ENCODE results near the gene WNT6.

WNT6 gene

DNA sequence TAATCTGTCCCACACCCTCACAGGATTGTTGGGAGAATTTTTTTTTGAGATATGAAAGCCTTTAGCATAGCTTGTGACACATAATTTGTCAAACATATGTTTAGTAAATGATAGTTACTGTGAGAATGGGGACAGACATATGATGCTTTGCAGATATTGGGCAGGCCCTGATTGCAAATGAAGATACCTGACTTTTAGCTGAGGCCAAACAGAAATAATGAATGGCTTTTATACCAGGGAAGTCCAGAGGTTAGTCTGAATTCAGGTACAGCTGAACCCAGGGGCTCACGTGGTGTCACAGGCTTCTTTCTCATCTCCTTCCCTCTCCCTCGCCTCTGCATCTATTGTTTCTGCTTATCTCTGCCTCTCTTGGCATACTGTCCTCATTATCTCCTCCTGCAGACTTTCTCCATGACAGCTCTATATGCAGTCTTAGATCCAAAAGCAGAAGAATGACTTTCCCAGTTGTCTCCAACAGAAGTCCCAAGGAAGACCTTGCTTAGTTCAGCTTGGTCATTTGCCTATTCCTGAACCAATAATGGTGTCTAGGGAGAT is 16.2 kb downstream of the WNT6 start:
- in situ Hi-C loops (cut with HindIII; ENCODE audit: low sequenced_read_pairs) = no loop called here

GRCh38 chr2:218876562-218877219 is 17.1 kb downstream of the WNT6 start:
- in situ Hi-C loops (cut with HindIII; ENCODE audit: low sequenced_read_pairs) = no loop called here

DNA sequence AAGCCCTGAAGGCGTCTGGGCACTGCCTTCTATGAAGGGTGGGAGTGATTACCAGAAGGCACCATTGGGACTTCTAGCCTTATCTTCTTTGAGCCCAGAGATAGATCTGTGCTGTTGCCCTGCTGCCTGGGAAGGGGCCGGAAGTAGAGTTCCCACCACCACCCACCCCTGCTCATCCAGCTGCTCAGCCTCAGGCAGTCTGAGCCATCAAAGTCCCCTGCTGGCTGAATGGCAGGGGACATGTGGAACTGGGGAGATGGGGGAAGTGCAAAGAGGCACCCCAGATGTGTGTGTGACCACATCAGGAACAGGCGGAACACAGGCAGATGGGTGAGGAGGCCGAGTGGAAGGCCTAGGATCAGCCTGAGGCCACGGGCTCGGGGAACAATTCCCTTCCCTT is 17.7 kb downstream of the WNT6 start:
- in situ Hi-C loops (cut with HindIII; ENCODE audit: low sequenced_read_pairs) = no loop called here

- in situ Hi-C loops (cut with HindIII; ENCODE audit: low sequenced_read_pairs) = no loop called here
Observed at GRCh38 chr2:218877891-218878290, 18.3 kb downstream of the WNT6 start.

DNA sequence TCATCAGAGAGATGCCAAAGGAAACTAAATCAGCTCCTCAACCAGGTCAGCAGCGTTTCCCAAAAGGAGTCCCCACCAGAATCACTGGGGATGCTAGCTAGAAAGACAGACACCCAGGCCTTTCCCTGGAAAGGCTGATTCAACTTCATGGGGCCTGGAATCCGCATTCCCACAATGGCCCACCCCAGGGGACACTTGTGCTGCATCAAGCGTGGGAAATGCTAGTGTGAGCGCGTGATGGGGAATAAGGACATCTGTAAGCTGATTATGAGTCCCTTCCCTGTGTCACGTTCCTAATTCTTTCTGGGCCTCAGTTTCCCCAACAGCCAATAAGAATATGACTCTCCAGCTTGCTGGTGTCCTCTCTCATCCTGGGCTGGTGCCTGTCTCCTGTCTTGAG is 18.9 kb downstream of the WNT6 start:
- in situ Hi-C loops (cut with HindIII; ENCODE audit: low sequenced_read_pairs) = no loop called here

DNA sequence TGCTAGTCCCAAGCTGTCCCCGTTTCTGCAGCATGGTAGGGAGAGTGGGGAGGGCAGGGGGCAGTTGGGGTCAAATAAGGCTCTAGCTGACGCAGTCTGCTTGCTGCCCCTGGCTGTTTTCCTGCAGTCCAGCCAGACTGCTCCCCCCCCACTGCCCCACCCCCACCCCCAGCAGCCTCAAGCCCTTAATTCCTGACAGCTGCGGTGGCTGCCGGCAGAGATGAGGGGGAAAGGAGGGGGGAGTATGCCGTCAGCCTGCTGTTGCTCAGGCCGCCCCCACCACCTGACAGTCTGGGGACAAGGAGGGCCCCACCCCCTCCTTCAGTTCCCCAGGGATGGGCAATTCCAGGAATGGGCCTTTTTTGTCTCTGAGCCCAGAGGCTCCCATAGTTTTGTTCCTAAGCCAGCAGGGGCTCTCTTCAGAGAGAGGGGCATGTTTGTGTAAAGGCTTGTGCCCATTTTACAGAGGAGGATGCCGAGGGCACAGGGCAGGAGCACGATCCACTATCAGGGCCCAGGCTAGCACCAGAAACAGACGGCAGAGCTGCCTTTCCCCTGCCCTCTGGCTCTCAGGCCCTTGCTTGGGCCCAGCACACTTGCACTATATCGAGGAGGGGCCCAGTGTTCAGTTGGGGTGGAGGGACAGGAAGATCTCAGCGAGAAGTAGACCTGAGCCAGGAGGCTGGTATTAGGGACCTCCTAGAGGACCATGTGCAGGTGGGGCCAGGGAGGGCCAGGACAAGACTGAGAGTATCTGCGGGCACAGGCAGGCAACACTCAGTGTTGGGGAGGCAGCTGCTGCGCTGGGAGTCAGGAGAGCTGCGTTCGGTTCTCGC is 19.5 kb downstream of the WNT6 start:
- in situ Hi-C loops (cut with HindIII; ENCODE audit: low sequenced_read_pairs) = no loop called here

GRCh38 chr2:218879776-218880101 is 20.1 kb downstream of the WNT6 start:
- in situ Hi-C loops (cut with HindIII; ENCODE audit: low sequenced_read_pairs) = no loop called here

GRCh38 chr2:218880102-218880858 is 20.7 kb downstream of the WNT6 start, which contains the start of gene WNT10A:
WNT10A (plus strand) TSS chr2:218880852; CDS start chr2:218880996, 144 bp downstream.
- in situ Hi-C loops (cut with HindIII; ENCODE audit: low sequenced_read_pairs) = no loop called here

GRCh38 chr2:218880859-218881594 is 21.4 kb downstream of the WNT6 start:
- in situ Hi-C loops (cut with HindIII; ENCODE audit: low sequenced_read_pairs) = no loop called here

DNA sequence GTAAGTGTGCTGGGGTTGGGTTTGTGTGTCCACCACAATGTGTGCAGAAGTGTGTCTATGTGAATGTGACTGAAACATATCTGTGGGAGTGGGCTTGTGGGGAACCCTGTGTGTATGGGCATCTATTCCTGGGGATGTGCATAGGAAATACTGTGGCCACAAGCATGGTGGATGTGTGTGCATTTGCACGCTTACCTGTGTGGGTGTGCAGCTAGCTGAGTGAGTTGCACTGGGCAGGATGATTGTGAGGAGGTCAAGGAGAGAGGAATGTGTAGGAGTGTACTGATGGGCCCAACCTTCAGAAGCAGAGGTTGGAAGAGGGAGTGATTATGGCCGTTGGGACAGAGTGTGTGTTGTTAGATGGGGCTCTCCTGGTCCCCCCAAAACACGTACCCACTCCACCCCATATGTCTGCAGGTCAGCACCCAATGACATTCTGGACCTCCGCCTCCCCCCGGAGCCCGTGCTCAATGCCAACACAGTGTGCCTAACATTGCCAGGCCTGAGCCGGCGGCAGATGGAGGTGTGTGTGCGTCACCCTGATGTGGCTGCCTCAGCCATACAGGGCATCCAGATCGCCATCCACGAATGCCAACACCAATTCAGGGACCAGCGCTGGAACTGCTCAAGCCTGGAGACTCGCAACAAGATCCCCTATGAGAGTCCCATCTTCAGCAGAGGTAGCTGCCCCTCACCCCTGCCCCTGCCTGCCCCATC is 22.3 kb downstream of the WNT6 start:
- in situ Hi-C loops (cut with HindIII; ENCODE audit: low sequenced_read_pairs) = no loop called here

- in situ Hi-C loops (cut with HindIII; ENCODE audit: low sequenced_read_pairs) = no loop called here
Observed at GRCh38 chr2:218882461-218882816, 22.8 kb downstream of the WNT6 start.

DNA sequence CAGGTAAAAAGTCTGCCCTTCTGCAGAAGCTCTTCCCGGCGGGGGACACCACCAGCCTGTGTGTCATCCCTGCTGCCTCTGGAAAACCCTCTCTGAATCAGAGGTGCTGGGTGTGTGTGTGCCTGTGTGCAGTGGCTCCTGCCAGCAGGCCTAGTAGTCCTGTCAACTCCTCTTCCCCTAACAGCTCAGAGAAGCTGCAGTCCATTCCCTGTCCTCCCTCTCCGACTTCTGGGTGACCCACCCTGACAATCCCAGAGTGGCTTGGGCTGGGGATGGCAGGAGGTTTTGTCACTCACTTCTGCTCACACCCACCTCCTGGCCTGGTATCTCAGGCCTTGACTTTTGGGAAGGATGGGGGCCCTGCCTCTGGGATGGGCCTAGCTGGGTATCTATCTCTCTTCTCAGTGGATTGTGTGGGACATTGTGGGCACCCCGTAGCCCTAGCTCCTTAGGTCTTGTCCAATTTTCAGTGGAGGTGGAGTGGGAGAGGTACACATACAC is 23.3 kb downstream of the WNT6 start:
- in situ Hi-C loops (cut with HindIII; ENCODE audit: low sequenced_read_pairs) = no loop called here

DNA sequence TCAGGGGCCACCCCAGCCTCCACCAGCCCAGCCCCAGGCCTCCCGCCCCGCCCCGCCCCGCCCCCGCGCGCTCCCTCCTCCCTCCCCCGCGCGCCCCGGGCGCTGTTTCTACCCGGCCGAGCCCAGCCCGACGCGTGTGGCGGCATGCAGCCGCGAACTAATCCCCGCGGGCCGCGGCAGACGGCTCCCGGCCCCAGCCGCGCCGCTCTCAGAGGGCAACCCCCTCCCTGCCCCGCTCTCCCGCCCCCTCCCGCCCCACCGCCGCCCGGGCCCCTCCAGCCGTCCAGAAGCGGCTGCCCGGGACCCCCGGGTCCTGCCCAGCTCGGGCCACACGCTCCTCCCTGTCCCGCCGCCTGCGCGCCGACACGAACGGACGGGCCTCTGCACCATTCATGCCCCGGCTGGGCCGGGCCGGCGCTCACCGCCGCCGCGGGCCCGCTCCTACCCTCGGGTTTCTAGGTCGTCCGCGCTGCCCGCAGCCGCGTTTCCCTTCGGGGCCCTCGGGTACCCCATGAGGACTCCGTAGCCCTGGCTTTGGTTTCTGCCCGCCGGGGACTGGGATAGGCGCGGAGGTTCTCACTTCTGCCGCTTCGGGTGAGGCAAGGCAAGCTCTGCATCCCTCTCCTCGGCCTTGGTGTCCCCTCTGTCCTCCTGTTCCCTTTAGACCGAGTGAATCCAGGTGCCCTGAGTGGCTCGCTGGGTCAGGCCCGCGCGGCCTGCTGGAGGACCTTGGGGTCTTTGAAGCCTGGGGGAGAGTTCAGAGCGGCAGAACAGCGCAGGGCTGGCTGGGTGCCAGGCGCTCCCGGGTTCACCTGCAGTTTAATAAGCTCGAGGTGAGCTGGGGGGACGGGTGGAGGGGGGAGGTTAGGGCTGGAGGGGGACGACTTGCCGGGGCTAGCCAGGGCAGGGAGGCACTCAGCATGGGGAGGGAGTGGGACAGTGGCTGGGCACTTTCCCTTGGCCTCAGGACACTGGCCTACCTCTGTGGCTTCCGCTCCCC is 24.2 kb downstream of the WNT6 start:
- in situ Hi-C loops (cut with HindIII; ENCODE audit: low sequenced_read_pairs) = no loop called here

- in situ Hi-C loops (cut with HindIII; ENCODE audit: low sequenced_read_pairs) = no loop called here
Observed at GRCh38 chr2:218884519-218884918, 24.9 kb downstream of the WNT6 start.

GRCh38 chr2:218885981-218886947 is 26.7 kb downstream of the WNT6 start:
- in situ Hi-C loops (cut with HindIII; ENCODE audit: low sequenced_read_pairs) = no loop called here

- in situ Hi-C loops (cut with HindIII; ENCODE audit: low sequenced_read_pairs) = no loop called here
Observed at GRCh38 chr2:218887079-218887478, 27.5 kb downstream of the WNT6 start.

DNA sequence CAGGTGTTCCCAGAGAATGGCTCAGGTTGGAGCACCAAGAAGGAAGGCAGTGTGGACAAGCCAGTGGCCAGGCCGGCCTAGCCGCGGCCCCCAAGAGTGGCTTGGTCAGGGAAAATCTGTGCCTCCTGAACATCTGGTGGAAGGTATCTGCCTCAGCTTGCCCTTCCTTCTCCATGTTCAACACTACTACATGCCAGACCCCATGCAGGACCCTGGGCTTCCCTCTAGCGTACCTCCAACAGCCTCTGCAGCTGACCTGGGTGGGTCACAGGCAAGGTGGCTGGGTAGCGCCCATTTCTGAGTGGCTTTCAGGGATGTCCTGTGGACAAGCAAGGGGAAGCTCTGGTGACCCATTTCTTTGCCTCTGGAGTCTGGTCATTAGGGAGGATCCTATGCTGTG is 28.7 kb downstream of the WNT6 start:
- in situ Hi-C loops (cut with HindIII; ENCODE audit: low sequenced_read_pairs) = no loop called here

- in situ Hi-C loops (cut with HindIII; ENCODE audit: low sequenced_read_pairs) = no loop called here
Observed at GRCh38 chr2:218889937-218890336, 30.3 kb downstream of the WNT6 start.

Data from endothelial cell of hepatic sinusoid (primary cell).